Prostate gland (tissue), 2 donors: ENCODE data around the gene TSPAN15. TPM values are rescaled to one million over a fixed set of nuclear protein-coding genes. Genes with fewer than 3 reads are reported as not detected.

Experiments used
- DNase-seq: peaks from one replicate; pipeline ENCODE4 v3.0.0-alpha.2; 2019; ENCODE audit warnings: low spot score
- H3K27ac ChIP-seq, 2 donors: fragments of 200-600 bp; sonication (generic); 2 replicates each; pipeline ENCODE4 v1.5.1; 2017 to 2019
- H3K27me3 ChIP-seq: fragments of 200-600 bp; sonication (generic); replicated peaks from 2 replicates; pipeline ENCODE4 v1.5.1; 2019; ENCODE audit not compliant: insufficient read depth
- H3K36me3 ChIP-seq, 2 donors: fragments of 200-600 bp; sonication (generic); 1 replicate in 1 of 2; 2 replicates in 1 of 2; pipeline versions ENCODE4 v1.5.1 to v1.8.1; 2017 to 2019
- H3K4me1 ChIP-seq: fragments of 200-600 bp; sonication (generic); replicated peaks from 2 replicates; pipeline ENCODE4 v1.5.1; 2019
- H3K4me3 ChIP-seq, 2 donors: fragments of 200-600 bp; sonication (generic); 2 replicates each; pipeline ENCODE4 v1.5.1; 2017 to 2019
- H3K9me3 ChIP-seq: fragments of 200-600 bp; sonication (generic); 2 replicates; pipeline ENCODE4 v1.5.1; 2017
- POLR2A ChIP-seq: fragments of 450-650 bp; IDR thresholded peaks from one replicate; pipeline ENCODE4 v1.6.1; 2016; ENCODE audit warnings: antibody characterized with exemption, mild to moderate bottlenecking
- POLR2AphosphoS5 ChIP-seq: sonication (generic); formaldehyde crosslinking; IDR thresholded peaks from one replicate; pipeline ENCODE4 v1.6.1; 2017; ENCODE audit warnings: antibody characterized with exemption
- WGBS: methylation state at CpG from one replicate; pipeline ENCODE4 v1.1.5; 2018; 5-methylcytosine and 5-hydroxymethylcytosine counted together
- intact Hi-C: fragments of 100-400 bp; cut with DNase I; formaldehyde crosslinking; loops from one replicate; pipeline ENCODE4 v1.14.2; 2022
- total RNA-seq, 2 donors: library from RNA; depleted of rRNA; stranded (reverse); fragments of >200 nt; gene quantifications; one replicate each; pipeline ENCODE4 v1.1.0, GENCODE V29; 2016
- TF ChIP-seq, protein P1 (sequence below), 4 experiments: fragments of 200-600 bp in 2 of 4; fragments of 450-650 bp in 2 of 4; sonication (generic) in 2 of 4; IDR thresholded peaks; 1 replicate in 3 of 4; 2 replicates in 1 of 4; pipeline ENCODE4 v1.5.1; 2016 to 2019; ENCODE audit warnings: antibody characterized with exemption in 4 of 4, mild to moderate bottlenecking in 2 of 4, moderate library complexity in 2 of 4

The TSPAN15 gene
- total RNA-seq, 2 donors from 2014 or later: 78.8 to 85.3 TPM

DNA sequence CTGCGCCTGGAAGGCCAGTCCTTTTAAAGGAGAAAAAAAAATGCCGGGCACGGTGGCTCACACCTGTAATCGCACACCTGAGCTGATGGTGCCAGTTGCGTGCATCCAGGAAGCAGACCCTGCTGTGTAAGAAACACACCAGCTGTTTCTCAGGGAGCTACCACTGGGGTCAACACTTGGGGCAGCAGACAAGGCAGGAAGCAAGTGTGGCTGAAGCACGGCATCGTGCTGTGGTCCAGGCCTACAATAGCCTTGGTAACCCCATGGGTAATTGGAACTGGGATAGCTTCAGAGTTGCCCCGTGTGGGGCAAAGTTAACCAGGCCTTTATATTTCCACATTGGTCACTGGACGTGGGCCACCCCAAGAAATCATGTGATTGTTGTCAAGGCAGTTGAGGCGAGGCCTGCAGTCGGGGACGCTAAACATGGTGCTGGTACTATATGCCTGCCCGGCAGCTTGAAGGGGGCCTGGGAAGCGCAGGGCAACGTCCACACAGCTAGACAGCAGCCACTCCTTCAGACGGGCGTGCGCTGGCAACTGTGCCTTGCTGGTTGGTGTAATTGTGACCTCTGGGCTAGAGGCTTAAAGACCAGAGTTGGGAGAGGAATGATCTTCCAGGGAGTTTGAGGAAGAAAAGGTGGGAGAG lies 32.0 kb upstream of the TSPAN15 start:
- TF ChIP-seq POLR2A: no peak
- TF ChIP-seq, protein P1, sequence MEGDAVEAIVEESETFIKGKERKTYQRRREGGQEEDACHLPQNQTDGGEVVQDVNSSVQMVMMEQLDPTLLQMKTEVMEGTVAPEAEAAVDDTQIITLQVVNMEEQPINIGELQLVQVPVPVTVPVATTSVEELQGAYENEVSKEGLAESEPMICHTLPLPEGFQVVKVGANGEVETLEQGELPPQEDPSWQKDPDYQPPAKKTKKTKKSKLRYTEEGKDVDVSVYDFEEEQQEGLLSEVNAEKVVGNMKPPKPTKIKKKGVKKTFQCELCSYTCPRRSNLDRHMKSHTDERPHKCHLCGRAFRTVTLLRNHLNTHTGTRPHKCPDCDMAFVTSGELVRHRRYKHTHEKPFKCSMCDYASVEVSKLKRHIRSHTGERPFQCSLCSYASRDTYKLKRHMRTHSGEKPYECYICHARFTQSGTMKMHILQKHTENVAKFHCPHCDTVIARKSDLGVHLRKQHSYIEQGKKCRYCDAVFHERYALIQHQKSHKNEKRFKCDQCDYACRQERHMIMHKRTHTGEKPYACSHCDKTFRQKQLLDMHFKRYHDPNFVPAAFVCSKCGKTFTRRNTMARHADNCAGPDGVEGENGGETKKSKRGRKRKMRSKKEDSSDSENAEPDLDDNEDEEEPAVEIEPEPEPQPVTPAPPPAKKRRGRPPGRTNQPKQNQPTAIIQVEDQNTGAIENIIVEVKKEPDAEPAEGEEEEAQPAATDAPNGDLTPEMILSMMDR (IDR thresholded peaks at IDR 0.05): no peak
- no peak for TF ChIP-seq POLR2AphosphoS5
- no peak for DNase-seq
- Histone ChIP-seq H3K27ac (no peak overlapping the region), H3K4me3 (no peak overlapping the region), H3K9me3 (no peaks in the 10 kb centered on the region), H3K4me1 (no peaks in the 10 kb centered on the region), H3K27me3 (no peaks in the 10 kb centered on the region), H3K36me3 (no peaks in the 10 kb centered on the region)
- 89% methylated on average over 18 of the region's 18 CpGs for WGBS
- intact Hi-C loops: no loop called here

DNA sequence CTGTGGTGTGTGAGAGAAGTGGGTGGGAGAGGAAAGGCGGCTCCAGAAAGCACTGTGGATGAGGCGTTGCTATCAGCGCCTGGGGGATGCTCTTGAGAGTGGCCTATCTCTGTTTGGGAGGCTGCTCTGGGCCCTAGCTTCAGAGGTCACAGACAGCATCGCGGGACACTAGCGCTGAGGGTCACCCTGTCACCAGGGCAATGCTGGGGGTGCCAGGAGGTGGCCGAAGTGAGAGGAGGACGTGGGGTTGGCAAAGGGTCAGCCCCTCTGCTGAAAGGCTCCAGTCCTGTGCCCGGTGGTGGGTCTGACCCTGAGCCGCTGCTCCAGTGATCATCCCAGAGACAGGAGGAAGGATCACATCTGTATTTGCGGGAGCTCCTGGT lies 31.5 kb upstream of the TSPAN15 start:
- 83% methylated on average over 11 of the region's 11 CpGs for WGBS
- no peak overlapping the region for H3K27ac ChIP-seq

DNA sequence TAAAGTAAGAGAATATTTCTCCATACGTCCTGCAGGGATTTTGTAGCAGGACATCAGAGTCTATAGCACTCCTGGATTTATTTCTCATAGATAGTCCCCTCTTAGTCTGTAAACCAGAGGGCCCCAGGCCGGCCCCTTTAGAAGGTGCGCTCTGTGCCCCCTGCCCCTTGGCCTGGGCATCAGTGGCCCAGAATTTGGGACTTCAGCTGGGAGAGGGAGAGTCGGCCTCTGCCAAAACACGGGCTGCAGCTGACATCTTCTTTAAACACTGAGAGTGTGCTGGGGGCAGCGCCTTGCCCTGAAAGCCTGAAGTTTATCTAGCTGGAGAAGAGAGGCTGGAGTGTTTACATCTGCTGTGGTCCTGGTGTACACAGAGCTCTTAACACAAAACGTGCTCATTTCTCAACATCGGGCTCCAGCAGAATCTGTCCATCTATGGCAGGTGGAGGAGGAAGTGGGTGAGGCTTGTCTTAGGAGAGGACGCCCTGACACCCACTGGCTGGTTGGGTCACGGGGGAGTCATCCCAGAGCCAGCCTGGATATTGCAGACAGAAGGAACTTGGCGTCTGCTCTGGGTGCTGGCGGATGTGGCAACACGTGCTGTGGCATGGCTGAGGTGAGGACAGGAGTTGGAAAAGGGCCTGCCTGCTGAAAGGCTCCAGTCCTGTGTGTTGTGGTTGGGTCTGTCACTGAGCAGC lies 29.5 kb upstream of the TSPAN15 start:
- intact Hi-C loops: no loop called here
- DNase-seq: peak; percentile 32
- no peaks in the 10 kb centered on the region for H3K4me1 ChIP-seq
- no peaks in the 10 kb centered on the region for H3K9me3 ChIP-seq
- H3K27me3 ChIP-seq: no peaks in the 10 kb centered on the region
- 48% methylated on average over 13 of the region's 13 CpGs for WGBS
- no peak overlapping the region for H3K4me3 ChIP-seq
- peak overlapping the region in 1 of 2 donors; percentile 30 for H3K27ac ChIP-seq
- no peaks in the 10 kb centered on the region for H3K36me3 ChIP-seq
- TF ChIP-seq POLR2A (no peak), POLR2AphosphoS5 (peak; percentile 64)
- TF ChIP-seq, protein P1 (IDR thresholded peaks at IDR 0.05): no peak

More for the DNA sequence above, 31.5 kb upstream of the TSPAN15 start:
- no peak for DNase-seq
- no peaks in the 10 kb centered on the region for H3K36me3 ChIP-seq
- intact Hi-C loops: no loop called here
- TF ChIP-seq POLR2AphosphoS5 (no peak), POLR2A (no peak)
- TF ChIP-seq, protein P1 (IDR thresholded peaks at IDR 0.05): no peak
- H3K9me3 ChIP-seq: no peaks in the 10 kb centered on the region
- H3K4me1 ChIP-seq: no peaks in the 10 kb centered on the region
- H3K4me3 ChIP-seq: no peak overlapping the region
- no peaks in the 10 kb centered on the region for H3K27me3 ChIP-seq

DNA sequence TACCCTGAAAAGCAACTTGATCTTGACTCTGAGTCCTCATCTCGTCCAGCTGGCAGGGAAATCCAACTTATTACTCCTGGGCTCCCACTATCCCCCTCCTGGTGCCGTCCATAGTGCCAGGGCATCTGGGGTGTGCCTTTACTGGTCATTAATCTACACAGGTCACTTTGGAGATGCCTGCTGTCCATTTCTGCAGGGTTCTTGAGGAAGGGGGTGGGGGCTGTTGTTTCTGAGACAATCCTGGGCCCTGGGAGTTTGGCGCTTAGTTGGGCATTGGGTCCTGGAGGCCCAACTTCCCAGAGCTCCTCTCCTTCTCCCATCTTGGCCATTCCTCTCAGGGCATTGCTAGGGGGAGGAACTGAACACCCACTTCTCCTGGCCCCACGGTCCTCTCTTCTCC lies 28.6 kb upstream of the TSPAN15 start:
- Histone ChIP-seq H3K4me1 (no peaks in the 10 kb centered on the region), H3K27ac (peak overlapping the region in 1 of 2 donors; percentile 30), H3K27me3 (no peaks in the 10 kb centered on the region), H3K36me3 (no peaks in the 10 kb centered on the region), H3K4me3 (no peak overlapping the region), H3K9me3 (no peaks in the 10 kb centered on the region)
- intact Hi-C loops: no loop called here
- 86% methylated on average over 4 of the region's 4 CpGs for WGBS
- no peak for DNase-seq
- TF ChIP-seq POLR2AphosphoS5 (no peak), POLR2A (no peak)
- TF ChIP-seq, protein P1 (IDR thresholded peaks at IDR 0.05): no peak
